Colon (tissue), 2 donors: Measurements from ENCODE around the gene ORC6.

Source experiments
- FAIRE-seq: peaks from 2 replicates; lab custom pipeline; 2012; peaks lifted over from hg19 to GRCh38; lab: Jason Lieb, UNC
- donor health status: control.
- donor health status: control.

The ORC6 gene

GRCh38 chr16:46701615-46702014 lies 12.2 kb downstream of the ORC6 start:
- no peak for FAIRE-seq

GRCh38 chr16:46702030-46702429 lies 12.6 kb downstream of the ORC6 start:
- no peak for FAIRE-seq

- no peak for FAIRE-seq
Measured at GRCh38 chr16:46706642-46707041, 17.2 kb downstream of the ORC6 start.

GRCh38 chr16:46709469-46710005 lies 20.1 kb downstream of the ORC6 start:
- no peak for FAIRE-seq

- FAIRE-seq = no peak
Measured at GRCh38 chr16:46711106-46712058, 21.9 kb downstream of the ORC6 start.

- no peak for FAIRE-seq
Measured at GRCh38 chr16:46712911-46713310, 23.5 kb downstream of the ORC6 start.

GRCh38 chr16:46713634-46714033 lies 24.2 kb downstream of the ORC6 start:
- no peak for FAIRE-seq

GRCh38 chr16:46714797-46715591 lies 25.5 kb downstream of the ORC6 start:
- FAIRE-seq = no peak

GRCh38 chr16:46715769-46716305 lies 26.4 kb downstream of the ORC6 start:
- FAIRE-seq = no peak

- no peak for FAIRE-seq
Measured at GRCh38 chr16:46717692-46718091, 28.2 kb downstream of the ORC6 start.

- no peak for FAIRE-seq
Measured at GRCh38 chr16:46718214-46718613, 28.8 kb downstream of the ORC6 start.

- FAIRE-seq = no peak
Measured at GRCh38 chr16:46719528-46719927, 30.1 kb downstream of the ORC6 start.

GRCh38 chr16:46720619-46721018 lies 31.2 kb downstream of the ORC6 start:
- no peak for FAIRE-seq

GRCh38 chr16:46721885-46722284 lies 32.4 kb downstream of the ORC6 start:
- FAIRE-seq = no peak

- no peak for FAIRE-seq
Measured at GRCh38 chr16:46727184-46727583, 37.7 kb downstream of the ORC6 start.

GRCh38 chr16:46727630-46728029 lies 38.2 kb downstream of the ORC6 start:
- no peak for FAIRE-seq

- no peak for FAIRE-seq
Measured at GRCh38 chr16:46728806-46729205, 39.3 kb downstream of the ORC6 start.

- no peak for FAIRE-seq
Measured at GRCh38 chr16:46729326-46729995, 40.0 kb downstream of the ORC6 start.

- no peak for FAIRE-seq
Measured at GRCh38 chr16:46730126-46730525, 40.7 kb downstream of the ORC6 start.

GRCh38 chr16:46730801-46731690 lies 41.6 kb downstream of the ORC6 start:
- no peak for FAIRE-seq
